HFF-Myc (cell line): ENCODE results near the gene ENOX1.
A peak's percentile ranks its signal among the peaks of the same experiment; 100 is the strongest.

Experiments
- DNase-seq: peaks from one replicate; pipeline ENCODE4 v3.0.0-alpha.2; 2011; ENCODE audit warnings: low read depth; ENCODE audit errors: extremely low read depth
- H3K4me3 ChIP-seq: replicated peaks from 2 replicates; pipeline ENCODE4 v1.5.1; 2011; ENCODE audit warnings: low read depth, mild to moderate bottlenecking, control low read depth, low read length
- CTCF ChIP-seq: IDR thresholded peaks from 2 replicates; pipeline ENCODE4 v1.5.1; 2012; ENCODE audit warnings: mild to moderate bottlenecking, low read depth, low read length, control low read depth; ENCODE audit errors: missing control alignments

The ENOX1 gene

GRCh38 chr13:43799191-43799590 lies 12.4 kb upstream of the ENOX1 start:
- TF ChIP-seq CTCF = no peak

GRCh38 chr13:43797869-43798268 lies 11.1 kb upstream of the ENOX1 start:
- no peak for DNase-seq
- no peak overlapping the region for H3K4me3 ChIP-seq
- TF ChIP-seq CTCF = no peak

More at GRCh38 chr13:43799191-43799590, 12.4 kb upstream of the ENOX1 start:
- no peak overlapping the region for H3K4me3 ChIP-seq
- no peak for DNase-seq

- DNase-seq = no peak
- no peak overlapping the region for H3K4me3 ChIP-seq
- no peak for TF ChIP-seq CTCF
Observed at GRCh38 chr13:43797159-43797558, 10.4 kb upstream of the ENOX1 start.

- TF ChIP-seq CTCF = no peak
- H3K4me3 ChIP-seq = no peak overlapping the region
- DNase-seq = no peak
Observed at GRCh38 chr13:43794416-43794815, 7.6 kb upstream of the ENOX1 start.

GRCh38 chr13:43792076-43792881 lies 5.5 kb upstream of the ENOX1 start:
- no peak for DNase-seq

GRCh38 chr13:43787997-43788396 lies 1.2 kb upstream of the ENOX1 start:
- peak; percentile 61 for TF ChIP-seq CTCF
- DNase-seq = no peak
- peak overlapping the region; percentile 60 for H3K4me3 ChIP-seq

More at GRCh38 chr13:43792076-43792881, 5.5 kb upstream of the ENOX1 start:
- no peak for TF ChIP-seq CTCF
- H3K4me3 ChIP-seq = no peak overlapping the region
